HCT116 (cell line): ENCODE data around the gene HRG.

Experiments
- CTCF ChIP-seq, 3 experiments: fragments of 200-600 bp in 1 of 3; sonication (generic) in 1 of 3; IDR thresholded peaks in 2 of 3; conservative IDR thresholded peaks in 1 of 3; 2 replicates each; pipeline ENCODE4 v1.5.1; 2012 to 2017; ENCODE audit warnings: low read depth in 2 of 3, low read length in 2 of 3, antibody characterized with exemption in 1 of 3, borderline replicate concordance in 1 of 3, control low read depth in 1 of 3, mild to moderate bottlenecking in 1 of 3, mixed read lengths in 1 of 3, mixed run types in 1 of 3, moderate library complexity in 1 of 3; ENCODE audit not compliant: insufficient read depth in 1 of 3
- POLR2A ChIP-seq: IDR thresholded peaks from 2 replicates; pipeline ENCODE4 v1.7.0; 2011; ENCODE audit warnings: borderline replicate concordance; ENCODE audit not compliant: insufficient read depth, insufficient read length; ENCODE audit errors: extremely low read depth

- TF ChIP-seq CTCF (IDR thresholded peaks at IDR 0.05 in 2 of 3, conservative IDR thresholded peaks at IDR 0.05 in 1 of 3; ENCODE audit: borderline replicate concordance in 1 of 3, insufficient read depth in 1 of 3, low read depth in 2 of 3, low read length in 2 of 3) (no peak), POLR2A (no peak)
Observed at GRCh38 chr3:186646841-186647240, 19.0 kb upstream of the HRG start.
